Stimulated activated CD8-positive, alpha-beta memory T cell treated with anti-CD3 and anti-CD28 coated beads, Interleukin-2, amount 100 ng/mL, for 48 hours (primary cell): ENCODE data around the gene STK17B.
A peak's percentile ranks its signal among the peaks of the same experiment; 100 is the strongest.

Experiments used
- DNase-seq, 2 donors: peaks; one replicate each; pipeline ENCODE4 v3.0.0-alpha.2; 2020; ENCODE audit warnings: low read depth in 2 of 2

The STK17B gene

DNA sequence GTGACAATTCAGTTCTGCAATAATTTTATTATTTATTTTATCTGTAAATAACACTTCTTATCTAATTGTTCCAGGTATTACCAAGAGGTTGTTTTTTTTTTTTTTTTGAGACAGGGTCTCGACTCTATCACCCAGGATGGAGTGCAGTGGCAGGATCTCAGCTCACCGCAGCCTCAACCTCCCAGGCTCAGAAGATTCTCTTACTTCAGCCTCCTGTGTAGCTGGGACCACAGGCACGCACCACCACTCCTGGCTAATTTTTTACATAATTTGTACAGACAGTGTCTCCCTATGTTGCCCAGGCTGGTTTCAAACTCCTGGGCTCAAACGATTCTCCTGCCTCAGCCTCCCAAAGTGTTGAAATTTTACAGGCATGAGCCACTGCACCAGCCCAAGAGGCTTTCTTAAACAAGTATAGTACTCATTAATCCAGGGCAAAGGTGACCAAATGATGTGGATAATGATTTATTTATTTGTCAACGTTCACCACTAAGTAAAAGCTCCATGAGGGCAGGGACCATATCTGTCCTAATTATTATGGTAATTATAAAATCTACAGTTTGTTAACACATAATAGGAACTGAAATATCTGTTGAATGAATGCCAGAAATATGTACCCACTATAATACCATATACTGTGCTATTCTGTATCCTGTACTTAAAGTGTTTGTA, 12.0 kb downstream of the STK17B start:
- DNase-seq, result no peak

DNA sequence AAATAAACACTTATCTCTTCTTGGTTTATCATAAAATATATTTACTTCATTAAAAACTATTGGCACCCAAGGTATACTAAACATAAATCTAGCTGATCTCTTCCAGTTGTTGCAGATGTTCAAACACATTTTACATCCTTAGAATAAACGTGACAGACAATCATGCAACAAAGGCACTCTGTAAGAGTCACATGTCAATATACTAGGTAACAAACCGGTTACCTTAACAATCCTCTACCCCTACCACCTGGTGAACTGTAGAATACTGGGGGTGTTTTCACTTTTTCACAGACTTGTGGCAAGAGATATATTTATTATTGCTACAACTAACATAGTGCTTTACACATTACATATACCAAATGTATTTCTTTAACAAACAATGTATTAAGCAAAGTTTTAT, 15.8 kb downstream of the STK17B start:
- no peak for DNase-seq

DNA sequence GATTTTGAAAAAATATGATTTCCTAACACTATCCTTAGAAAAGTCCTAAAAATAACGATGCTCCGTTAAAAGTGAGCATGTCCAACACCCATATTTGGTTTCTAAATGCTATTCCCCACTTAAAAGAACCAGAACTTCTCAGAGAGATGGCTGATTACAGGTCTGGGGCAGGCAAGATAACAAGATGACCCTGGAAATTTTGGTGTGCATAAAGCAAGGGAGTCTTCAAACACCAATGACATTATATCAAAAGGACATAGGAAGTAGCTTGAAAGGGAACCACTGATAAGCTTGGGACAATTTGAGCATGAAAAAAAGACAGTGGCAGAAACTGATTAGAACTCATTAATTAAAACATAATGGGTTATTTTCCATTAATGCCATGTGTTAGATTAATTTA, 17.9 kb downstream of the STK17B start:
- no peak for DNase-seq

DNA sequence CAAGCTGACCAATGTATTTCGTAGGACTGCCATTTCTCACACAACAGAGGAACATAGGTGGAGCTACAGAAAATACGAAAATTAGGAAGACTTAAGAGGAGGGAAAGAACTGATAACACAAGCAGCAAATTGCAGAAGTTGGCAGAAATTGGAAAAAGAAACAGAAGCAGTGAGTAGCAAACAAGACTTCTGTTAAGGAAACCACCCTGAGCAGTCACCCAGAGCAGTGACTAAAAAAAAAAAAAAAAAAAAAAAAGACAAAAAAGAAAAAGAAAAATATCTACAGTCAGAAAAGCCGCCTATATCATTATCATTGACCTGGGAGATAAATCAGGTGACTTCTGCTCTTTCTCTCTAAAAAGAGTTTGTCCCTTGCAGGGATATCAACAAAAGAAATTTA, 21.4 kb downstream of the STK17B start:
- DNase-seq, result no peak

DNA sequence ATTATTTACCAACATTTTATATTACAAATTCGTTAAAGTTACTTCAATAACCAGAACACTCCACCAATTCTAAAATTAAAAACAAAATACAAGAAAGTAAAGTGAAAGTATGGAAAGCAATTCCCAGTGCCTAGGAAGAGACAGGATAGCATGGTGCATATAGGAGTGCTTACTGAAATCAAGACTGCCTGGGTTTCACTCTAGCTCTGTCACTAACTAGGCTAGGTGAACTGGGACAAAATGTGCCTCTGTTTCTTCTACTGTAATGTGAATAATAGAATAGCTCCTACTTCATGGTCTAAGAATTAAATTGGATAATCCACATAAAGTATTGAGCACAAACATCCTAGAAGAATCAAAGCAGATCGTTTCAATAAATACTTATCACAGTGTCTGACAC, 22.6 kb downstream of the STK17B start:
- no peak for DNase-seq

DNA sequence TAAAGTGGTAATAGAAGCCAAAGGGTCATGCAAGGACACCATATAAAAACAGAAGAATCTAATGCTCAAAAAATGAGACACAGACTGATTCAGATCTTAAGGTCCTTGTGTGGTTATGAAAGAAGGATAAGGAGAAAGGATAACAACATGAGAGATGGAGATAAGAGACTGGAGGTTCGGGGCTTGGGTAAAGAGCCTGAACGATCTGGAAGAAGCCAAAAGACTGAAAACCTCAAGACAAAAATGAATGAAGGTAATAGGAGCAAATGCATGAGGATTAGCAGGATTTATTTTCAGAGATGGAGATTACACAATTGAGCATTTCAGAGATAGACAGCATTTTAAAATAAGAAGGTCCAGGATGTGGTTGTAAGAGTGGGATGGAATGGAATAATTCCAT, 26.1 kb downstream of the STK17B start:
- no peak for DNase-seq

DNA sequence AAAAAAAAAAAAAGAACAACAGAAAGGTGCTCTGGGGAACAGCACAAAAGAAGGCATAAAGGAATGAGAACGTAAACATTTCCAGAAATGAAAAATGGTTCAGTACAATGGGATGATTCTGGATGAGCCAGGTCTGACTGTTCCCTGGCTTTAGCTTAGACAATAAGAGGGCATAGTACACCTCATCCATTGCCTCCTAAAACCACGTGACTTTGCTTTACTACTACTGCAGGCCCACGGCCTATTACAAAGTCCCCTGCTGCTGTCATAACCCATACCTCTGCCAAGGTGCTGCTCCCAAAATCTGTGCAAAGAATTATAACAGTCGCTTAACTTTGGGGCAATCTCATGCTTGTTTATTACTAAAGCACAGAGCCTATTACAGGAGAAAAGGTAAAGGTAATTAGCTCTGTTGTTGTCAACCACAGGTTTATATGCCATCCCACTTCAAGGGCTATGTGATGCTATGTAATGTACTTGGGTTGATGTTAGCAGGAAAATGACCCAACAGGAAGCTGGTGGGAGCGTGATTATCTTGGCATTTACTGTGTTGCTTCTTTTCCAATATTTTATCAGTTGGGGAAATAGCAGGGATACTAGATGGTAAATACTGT, 26.8 kb downstream of the STK17B start:
- no peak for DNase-seq

DNA sequence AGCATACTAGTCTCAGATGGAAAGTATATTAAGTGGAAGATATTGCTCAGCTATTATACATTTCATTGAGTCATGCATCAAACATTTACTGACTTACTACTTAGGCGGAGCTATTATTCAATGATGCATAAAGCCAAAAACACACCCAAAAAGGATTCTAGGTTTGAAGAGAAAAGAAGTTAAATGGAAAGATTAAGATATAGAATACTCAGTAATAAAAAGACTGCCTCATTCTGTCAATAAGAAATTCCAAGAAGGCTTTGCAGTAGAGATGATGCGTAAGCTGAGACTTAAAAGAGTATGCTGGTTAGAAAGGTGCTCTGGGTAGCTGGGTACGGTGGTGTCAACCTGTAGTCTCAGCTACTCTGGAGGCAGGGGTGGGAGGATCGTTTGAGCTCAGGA, 27.6 kb downstream of the STK17B start:
- no peak for DNase-seq

DNA sequence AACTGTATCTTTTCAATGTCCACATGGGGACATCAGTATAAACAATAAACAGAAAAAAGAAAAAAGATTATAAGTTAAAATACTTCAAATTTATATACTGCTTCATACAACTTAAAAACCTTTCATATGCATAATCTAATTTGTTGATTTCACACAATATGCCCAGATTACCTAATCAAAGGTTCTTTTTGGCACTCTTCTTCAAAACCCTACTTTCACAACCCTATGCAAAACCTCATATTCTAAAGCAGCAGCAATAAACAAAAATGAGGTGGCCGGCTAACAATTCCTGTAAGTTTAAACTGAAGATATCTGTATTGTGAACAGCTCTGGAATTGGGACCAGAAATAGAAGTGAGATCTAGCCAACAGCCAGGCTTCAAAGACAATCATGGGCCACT, 28.6 kb downstream of the STK17B start:
- DNase-seq, result no peak

DNA sequence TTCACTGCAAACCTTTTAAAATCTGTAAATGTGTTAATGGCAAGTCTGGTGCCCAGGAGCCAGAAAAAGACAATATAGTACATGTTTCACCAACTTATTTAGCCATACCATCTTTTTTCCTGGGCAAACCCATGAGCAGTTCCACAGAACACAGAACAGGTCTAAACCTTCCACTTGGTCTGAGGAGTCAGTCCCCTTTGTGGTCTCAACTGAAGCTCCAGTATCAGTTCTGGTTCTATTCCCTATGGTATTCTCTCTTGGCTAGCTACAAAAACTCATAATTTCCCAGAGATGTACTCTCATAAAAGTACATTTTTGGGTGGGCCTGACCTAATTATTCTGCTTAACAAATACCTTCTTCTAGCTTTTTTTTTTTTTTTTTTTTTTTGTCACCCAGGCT, 31.2 kb downstream of the STK17B start:
- DNase-seq, result no peak

DNA sequence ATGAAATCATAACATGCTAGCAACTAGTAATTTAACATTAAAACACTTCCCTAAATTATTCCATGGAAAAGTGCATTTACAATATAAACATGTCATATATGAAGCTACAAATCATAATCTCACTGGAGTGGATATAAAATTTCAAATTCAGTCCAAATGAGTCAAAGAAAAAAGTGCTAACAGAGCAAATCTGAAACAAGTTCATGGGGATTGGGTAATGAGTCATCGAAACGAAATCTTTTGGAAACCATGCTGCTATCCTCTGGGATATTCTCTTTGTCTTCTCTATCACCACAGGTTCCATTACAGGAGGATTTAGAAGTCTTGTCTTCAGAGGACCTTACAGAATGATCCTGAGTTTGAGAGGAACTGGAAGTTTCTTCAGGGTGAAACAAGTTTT, 34.1 kb downstream of the STK17B start:
- DNase-seq, result no peak

DNA sequence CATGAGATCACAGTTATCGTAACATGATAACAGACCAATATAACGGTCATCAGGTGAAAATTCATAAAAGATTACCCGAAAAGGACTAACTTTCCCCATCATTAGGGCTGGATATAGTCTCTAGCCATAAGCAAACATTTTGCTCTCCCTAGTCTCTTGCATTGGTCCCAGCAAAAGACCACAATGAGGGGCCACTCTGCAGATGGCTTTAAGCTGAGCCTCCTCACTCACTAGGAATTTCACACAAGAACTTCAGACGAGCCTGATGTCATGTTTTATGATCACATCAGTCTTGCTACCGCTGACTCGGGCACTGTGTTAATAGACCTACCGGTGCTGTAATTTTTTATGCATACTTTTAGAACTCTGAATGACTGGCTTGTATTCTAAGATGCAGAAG, 35.2 kb downstream of the STK17B start:
- no peak for DNase-seq

DNA sequence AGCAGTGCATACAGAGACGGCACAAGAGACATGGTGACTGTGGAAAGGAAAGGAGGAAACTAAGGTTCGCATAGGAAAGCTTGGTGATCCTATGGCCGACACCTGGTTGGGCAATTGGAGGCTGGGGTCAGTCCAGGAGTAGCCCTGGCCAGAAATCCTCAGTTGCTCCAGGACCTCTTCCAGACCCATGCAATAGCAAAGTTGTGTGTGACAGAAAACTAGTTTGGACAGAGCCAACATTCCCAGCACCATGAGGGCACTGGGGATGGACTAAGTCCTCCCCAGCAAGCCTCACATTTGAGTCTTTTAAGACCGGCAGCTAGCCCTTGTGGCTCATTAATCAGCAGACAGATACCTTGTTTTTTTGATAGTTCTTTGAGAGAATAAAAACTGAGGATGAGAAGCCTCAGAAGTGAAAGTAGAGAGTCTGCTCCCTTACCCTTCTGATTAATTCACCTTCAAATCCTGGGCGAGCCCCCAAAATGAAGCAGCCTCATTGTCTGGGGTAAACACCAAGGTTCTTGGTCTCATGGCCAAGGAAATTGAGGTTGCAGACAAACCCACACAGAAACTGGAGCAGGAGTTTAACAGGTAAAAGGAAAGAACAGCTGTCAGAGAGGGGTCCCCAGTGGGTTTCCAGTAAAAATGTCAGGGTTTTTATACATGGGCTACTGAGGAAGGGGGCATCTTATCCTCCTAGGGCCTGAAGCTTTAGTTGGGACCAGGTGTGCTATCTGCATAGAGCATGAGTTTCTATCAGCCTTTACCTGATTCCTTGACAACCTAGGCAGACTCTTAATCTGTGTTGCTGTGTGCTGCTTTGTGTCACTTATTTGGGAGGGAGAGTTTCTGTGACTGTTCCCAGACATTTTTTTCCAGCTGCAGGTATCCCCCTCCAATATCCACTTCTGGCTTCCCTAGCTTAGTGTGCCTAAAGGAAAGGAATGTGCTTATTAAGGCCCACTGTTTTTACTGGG, 39.1 kb downstream of the STK17B start:
- peak; percentile 34 to 37 for DNase-seq

DNA sequence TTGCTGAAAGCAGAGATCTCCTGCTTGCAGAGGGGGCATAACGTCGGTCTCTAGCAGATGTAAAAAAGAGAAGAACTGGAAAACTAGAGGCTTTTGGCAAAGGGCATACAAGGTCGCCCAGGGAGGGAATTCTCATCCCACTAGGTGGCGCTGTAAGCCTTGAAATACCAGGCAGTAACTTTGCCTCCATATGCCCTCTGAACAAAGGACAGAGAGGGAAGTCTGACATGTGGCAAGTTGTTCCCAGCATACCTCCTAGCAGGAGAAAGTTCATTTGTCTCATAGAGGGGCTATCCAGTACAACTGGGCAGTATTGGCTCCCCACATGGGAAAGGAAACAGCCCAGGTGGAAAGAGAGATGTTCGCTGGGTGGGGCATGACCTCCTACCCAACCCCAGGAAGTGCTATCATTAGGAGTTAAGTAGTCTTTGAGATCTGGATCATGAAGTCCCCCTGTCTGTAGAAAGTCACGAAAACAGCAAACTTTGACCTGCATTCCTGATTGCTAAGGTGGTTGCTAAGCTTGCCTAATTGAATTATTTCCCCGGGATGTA, 39.9 kb downstream of the STK17B start:
- peak; percentile 35 to 46 for DNase-seq

DNA sequence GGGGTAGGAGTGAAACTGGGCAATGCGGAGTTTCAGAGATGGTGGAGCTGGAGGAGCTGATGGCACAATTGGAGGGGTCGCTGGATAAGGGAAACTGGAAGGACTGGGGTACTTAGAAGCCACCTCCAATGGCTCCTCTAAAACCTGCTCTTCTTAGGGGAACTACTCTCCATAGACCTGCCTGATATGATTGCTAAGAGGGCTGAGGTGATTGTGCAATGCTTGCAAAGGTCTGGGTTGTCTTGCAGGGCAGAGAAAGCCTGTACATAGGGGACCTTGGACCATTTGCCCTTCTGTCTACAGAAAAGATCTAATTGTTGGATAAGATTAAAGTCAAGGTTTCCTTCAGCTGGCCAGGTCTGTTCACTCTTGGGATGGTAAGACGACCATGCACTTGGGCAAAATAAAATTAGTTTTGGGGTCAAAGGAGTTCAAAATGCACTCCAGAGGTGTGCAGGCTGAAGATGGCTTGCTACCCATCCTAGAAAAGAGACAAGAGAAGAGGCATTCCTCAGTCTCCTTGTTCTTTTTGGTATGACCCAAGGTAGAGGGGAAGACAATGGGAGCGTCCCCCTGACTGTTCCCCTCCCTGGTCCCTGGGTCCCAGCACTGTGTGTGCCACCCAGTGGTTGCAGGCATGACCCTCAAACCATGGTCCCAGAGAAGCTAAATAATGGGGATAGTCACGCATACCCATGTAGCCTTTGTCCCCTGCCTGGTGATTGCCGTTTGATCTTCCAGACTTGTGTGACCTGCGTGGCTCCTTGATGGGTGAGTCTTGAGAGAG, 41.1 kb downstream of the STK17B start:
- no peak for DNase-seq

DNA sequence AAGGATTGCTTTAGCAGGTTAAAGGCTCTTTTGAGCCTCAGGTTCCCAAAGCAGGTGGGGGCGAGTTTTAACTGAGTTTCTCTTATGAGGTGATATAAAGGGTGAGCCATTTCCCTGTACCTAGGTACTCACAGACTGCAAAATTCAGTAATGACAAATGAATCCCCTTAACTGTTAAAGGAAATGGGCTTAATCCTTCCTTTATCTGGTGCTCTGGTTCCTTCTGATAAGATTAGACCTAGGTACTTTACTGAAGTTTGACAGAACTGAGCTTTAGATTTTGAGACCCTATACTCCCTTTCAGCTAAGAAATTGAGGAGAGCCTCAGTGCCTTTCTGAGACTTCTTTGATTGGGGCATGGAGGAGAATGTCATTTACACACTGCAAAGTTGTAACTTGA, 42.6 kb downstream of the STK17B start:
- no peak for DNase-seq

DNA sequence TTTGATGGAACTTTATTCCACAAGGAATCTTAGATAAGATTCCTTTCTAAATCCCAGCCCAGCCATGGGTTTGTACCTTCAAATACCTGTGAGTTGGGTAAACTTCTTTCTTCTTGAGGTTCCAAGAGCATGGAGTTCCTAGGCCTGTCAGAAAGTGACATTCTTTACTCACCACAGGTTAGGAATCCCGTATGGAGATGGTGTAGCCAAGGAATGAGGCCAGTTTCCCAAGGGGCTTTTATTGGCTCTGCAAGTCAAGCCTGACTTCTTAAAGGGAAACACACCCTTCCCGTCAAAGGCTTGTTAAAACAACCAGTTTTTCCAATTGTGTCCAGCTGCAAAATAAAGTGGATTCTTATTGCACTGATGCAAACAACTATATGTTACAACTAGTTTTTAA, 45.8 kb downstream of the STK17B start:
- no peak for DNase-seq

DNA sequence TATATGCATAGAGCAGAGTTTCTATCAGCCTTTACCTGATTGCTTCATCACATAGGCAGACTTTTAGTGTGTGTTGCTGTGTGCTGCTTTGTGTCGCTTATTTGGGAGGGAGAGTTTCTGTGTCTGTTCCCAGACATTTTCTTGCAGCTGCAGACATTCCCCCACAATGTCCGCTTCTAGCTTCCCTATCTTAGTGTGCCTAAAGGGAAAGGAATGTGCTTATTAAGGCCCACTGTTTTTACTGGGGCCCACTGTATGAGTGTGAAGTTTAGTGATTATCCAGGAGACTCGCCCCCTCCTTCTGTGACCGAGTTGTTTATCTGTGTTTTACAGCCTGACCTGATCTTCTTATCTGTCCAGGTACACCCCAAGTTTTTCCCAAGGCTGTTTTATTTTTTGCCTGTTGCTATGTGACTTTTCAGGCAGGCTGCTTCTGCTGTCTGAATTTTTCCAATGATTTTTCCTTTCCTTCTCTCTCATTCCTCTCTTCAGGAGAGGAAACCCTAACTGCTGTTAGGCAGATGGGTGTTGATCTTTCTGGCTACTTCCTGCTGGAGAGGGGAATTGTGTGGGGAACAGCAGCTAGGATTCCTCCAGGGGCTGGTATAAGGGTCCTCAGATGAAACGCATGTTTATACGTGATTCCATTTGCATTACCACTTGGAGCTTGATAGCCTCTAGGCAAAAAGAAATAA, 47.6 kb downstream of the STK17B start:
- DNase-seq, result no peak

DNA sequence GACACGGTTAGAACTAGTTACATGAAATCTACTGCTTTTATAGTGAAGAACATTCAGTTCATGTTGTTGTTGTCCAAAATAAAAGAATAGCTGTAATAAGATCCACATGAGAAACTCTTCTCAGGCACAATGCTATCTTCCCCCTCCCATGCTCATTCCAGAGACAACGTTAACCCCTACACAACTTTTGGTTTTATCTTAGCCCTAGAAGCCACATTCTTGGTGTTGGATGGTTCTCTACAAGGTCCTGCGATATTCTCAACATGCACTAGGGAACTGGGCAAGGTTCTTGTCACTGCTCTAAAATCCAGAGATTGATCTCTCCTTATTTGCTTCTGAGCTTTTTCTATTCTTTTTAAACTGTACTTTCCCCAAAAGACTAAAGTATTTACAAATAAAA, 51.5 kb downstream of the STK17B start:
- no peak for DNase-seq

DNA sequence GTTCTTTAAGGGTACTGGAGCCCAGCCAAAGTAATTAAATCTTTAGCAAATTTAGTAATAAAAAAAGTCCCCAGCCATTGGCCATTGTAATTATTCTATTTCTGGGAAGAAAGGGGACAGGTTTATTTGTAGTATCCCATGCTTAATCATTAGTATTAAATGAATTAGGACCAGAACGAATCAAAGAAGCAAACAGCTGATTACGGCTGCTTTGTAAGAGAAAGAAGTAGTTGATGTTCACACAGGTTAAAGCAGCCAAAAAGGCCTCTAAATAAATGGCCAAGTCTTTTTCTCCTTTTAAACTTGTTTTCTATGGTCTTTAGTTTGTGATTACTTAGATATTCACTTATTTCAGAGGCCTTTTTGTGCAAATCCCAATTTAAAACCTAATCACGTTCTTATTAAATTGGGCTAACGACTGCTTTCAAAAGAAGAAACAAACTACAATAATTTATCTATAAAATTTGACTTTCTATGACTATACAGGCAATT, 54.1 kb downstream of the STK17B start:
- DNase-seq, result no peak
